Measurements from ENCODE around the gene LTBP4. TPM values are rescaled to one million over a fixed set of nuclear protein-coding genes. Genes with fewer than 3 reads are reported as not detected.

The LTBP4 gene
- total and polyA plus RNA-seq, 2 of the 13 experiments (the other 11 are each of a cell fraction or from before 2014, with no cell fraction given): 0.86 to 2.3 TPM

GRCh38 chr19:40642757-40643305 lies 41.7 kb downstream of the LTBP4 start:
- TF ChIP-seq ZNF629 (CRISPR knock-in tag; conservative IDR thresholded peaks at IDR 0.05): peak; percentile 59; the same call in 1 of the 2 replicates
- no peak for TF ChIP-seq PCBP1 (IDR thresholded peaks at IDR 0.05; ENCODE audit: borderline replicate concordance, low read depth, low read length)
- no TSS peak for BruUV-seq (replicated peaks)
- Histone ChIP-seq H2AFZ (ENCODE audit: low read length) (no peak overlapping the region), H4K20me1 (ENCODE audit: insufficient read depth, low read length) (no peaks in the 10 kb centered on the region), H3K4me2 (ENCODE audit: low read depth, low read length) (no peak overlapping the region), H3K9me3 (ENCODE audit: low read length) (no peaks in the 10 kb centered on the region), H3K27ac (ENCODE audit: extremely low read length, insufficient read depth, low read length) (no peak overlapping the region), H3K4me3 (replicated peaks in 1 of 3; ENCODE audit: insufficient read depth in 1 of 3, low read depth in 2 of 3, low read length in 3 of 3) (no peak overlapping the region), H3K4me1 (ENCODE audit: insufficient read depth, low read length) (peaks cover 15% of the 10 kb centered on the region; the same call in 1 of the 2 replicates), H3K27me3 (ENCODE audit: control insufficient read depth in 1 of 2, insufficient read depth in 2 of 2, low read length in 2 of 2) (peaks cover 2 to 26% of the 10 kb centered on the region in 2 experiments; a peak in 2 of 5 replicates), H3K9ac (ENCODE audit: insufficient read depth, low read depth, low read length) (no peak overlapping the region), H3K79me2 (ENCODE audit: insufficient read depth, low read length) (no peaks in the 10 kb centered on the region), H3K36me3 (replicated peaks in 1 of 2; ENCODE audit: control insufficient read depth in 1 of 2, insufficient read depth in 2 of 2, low read length in 2 of 2) (no peaks in the 10 kb centered on the region)
- intact Hi-C loops (cut with micrococcal nuclease; ENCODE audit: unreplicated experiment) (no loop called here), in situ Hi-C loops (cut with HindIII; ENCODE audit: extremely low pct_ligation_motif_present, low pct_unique_long_range_greater_than_20kb) (no loop called here)
- 29% methylated on average over 8 of the region's 8 CpGs for WGBS (ENCODE audit: low lambda C conversion rate)
- DNase-seq (ENCODE audit: low spot score): no peak
- ATAC-seq: no peak
- POLR2A ChIA-PET: no interaction called here
- CTCF ChIA-PET (ENCODE audit: low intra/inter-chr PET ratio, low total read pairs): no interaction called here
- FAIRE-seq: no peak

GRCh38 chr19:40646743-40647254 lies 45.6 kb downstream of the LTBP4 start:
- BruUV-seq (replicated peaks): no TSS peak
- Histone ChIP-seq H3K9ac (ENCODE audit: insufficient read depth, low read depth, low read length) (no peak overlapping the region), H3K79me2 (ENCODE audit: insufficient read depth, low read length) (no peaks in the 10 kb centered on the region), H3K9me3 (ENCODE audit: low read length) (no peaks in the 10 kb centered on the region), H3K4me3 (replicated peaks in 1 of 3; ENCODE audit: insufficient read depth in 1 of 3, low read depth in 2 of 3, low read length in 3 of 3) (no peak overlapping the region), H4K20me1 (ENCODE audit: insufficient read depth, low read length) (no peaks in the 10 kb centered on the region), H3K36me3 (replicated peaks in 1 of 2; ENCODE audit: control insufficient read depth in 1 of 2, insufficient read depth in 2 of 2, low read length in 2 of 2) (no peaks in the 10 kb centered on the region), H2AFZ (ENCODE audit: low read length) (no peak overlapping the region), H3K27me3 (ENCODE audit: control insufficient read depth in 1 of 2, insufficient read depth in 2 of 2, low read length in 2 of 2) (peaks cover 0 to 26% of the 10 kb centered on the region in 2 experiments; a peak in 2 of 5 replicates), H3K4me1 (ENCODE audit: insufficient read depth, low read length) (peaks cover 15% of the 10 kb centered on the region; the same call in 1 of the 2 replicates), H3K4me2 (ENCODE audit: low read depth, low read length) (0 out of 2 replicates have a peak overlapping the region, but pooled peaks have one; percentile 20), H3K27ac (ENCODE audit: extremely low read length, insufficient read depth, low read length) (no peak overlapping the region)
- FAIRE-seq: no peak
- no peak for ATAC-seq
- intact Hi-C loops (cut with micrococcal nuclease; ENCODE audit: unreplicated experiment): no loop called here
- DNase-seq (ENCODE audit: low spot score): no peak
- ChIA-PET CTCF (ENCODE audit: low intra/inter-chr PET ratio, low total read pairs) (no interaction called here), POLR2A (no interaction called here)
- WGBS (ENCODE audit: low lambda C conversion rate): 41% methylated on average over 5 of the region's 5 CpGs
- no peak for TF ChIP-seq HNRNPUL1 (IDR thresholded peaks at IDR 0.05; ENCODE audit: low read depth, low read length)
- no peak for TF ChIP-seq XBP1 (CRISPR knock-in tag; IDR thresholded peaks at IDR 0.05)
- TF ChIP-seq RAD51 (IDR thresholded peaks at IDR 0.05; ENCODE audit: borderline replicate concordance): no peak
- no peak for TF ChIP-seq BRCA1 (CRISPR knock-in tag; IDR thresholded peaks at IDR 0.05)
- TF ChIP-seq ZNF761 (CRISPR knock-in tag; conservative IDR thresholded peaks at IDR 0.05): no peak
- TF ChIP-seq BRF2 (CRISPR knock-in tag; IDR thresholded peaks at IDR 0.05): no peak
- TF ChIP-seq ZBTB14 (CRISPR knock-in tag; IDR thresholded peaks at IDR 0.05): no peak
- TF ChIP-seq ARNT2 (CRISPR knock-in tag; IDR thresholded peaks at IDR 0.05; ENCODE audit: low read depth): no peak
- no peak for TF ChIP-seq ZNF790 (CRISPR knock-in tag; IDR thresholded peaks at IDR 0.05; ENCODE audit: borderline replicate concordance)
- TF ChIP-seq RORA (CRISPR knock-in tag; IDR thresholded peaks at IDR 0.05): no peak
- TF ChIP-seq SNAI1 (CRISPR knock-in tag; IDR thresholded peaks at IDR 0.05; ENCODE audit: borderline replicate concordance): no peak
- no peak for TF ChIP-seq ZNF292 (CRISPR knock-in tag; IDR thresholded peaks at IDR 0.05; ENCODE audit: borderline replicate concordance, low read depth)
- no peak for TF ChIP-seq ZNF207 (IDR thresholded peaks at IDR 0.05; ENCODE audit: borderline replicate concordance)
- no peak for TF ChIP-seq MBNL3 (CRISPR knock-in tag; conservative IDR thresholded peaks at IDR 0.05)
- in situ Hi-C loops (cut with HindIII; ENCODE audit: extremely low pct_ligation_motif_present, low pct_unique_long_range_greater_than_20kb): no loop called here

Measured in HepG2 (cell line).